ENCODE results near the gene SERGEF. TPM values are rescaled to one million over a fixed set of nuclear protein-coding genes. Genes with fewer than 3 reads are reported as not detected.

Gene SERGEF
- total RNA-seq, 2 donors from 2014 or later, result 26.7 to 42.1 TPM

DNA sequence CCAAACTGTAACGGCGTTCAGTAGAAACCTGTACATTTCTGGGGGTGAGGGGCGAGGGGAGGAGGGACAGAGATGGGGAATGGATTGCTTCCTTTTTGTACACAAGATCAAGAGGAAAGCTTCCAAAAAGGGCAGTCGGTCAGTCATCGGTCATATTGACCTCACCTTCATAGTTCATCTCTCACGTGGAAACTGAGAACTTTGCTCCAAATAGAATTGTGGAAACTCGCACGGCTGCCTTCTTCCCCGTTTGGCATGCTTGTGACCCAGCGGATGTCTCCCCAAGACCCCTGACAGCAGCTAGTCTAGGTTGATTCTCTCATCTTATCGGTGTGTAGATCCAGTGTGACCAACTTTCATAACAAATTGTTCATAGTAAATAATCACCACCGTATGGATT lies 230.7 kb downstream of the SERGEF start:
- Histone ChIP-seq H3K36me3 (ENCODE audit: control insufficient read depth, insufficient read depth, low read length) (no peaks in the 10 kb centered on the region), H3K4me1 (ENCODE audit: control insufficient read depth, insufficient read depth, low read length) (no peaks in the 10 kb centered on the region), H3K4me3 (ENCODE audit: low read length) (no peak overlapping the region), H3K9ac (ENCODE audit: extremely low read depth, low read length, poor library complexity, severe bottlenecking) (no peak overlapping the region), H3K9me3 (ENCODE audit: control insufficient read depth, low read length) (no peaks in the 10 kb centered on the region), H3K27me3 (ENCODE audit: control insufficient read depth, insufficient read depth, low read length, poor library complexity, severe bottlenecking) (no peaks in the 10 kb centered on the region), H3K27ac (ENCODE audit: low read depth, low read length) (no peak overlapping the region)
- no peaks in the 10 kb centered on the region for H3K9me3 Mint-ChIP-seq
- 88 to 94% methylated on average over 10 to 12 of the region's 12 CpGs for WGBS, 2 experiments (ENCODE audit: insufficient coverage in 1 of 2, insufficient read length in 1 of 2)
- no peaks in the 10 kb centered on the region for H3K27me3 Mint-ChIP-seq (ENCODE audit: insufficient read depth)
- no peak overlapping the region for H3K27ac Mint-ChIP-seq
- H3K4me1 Mint-ChIP-seq, result no peaks in the 10 kb centered on the region
- H3K4me3 Mint-ChIP-seq, result no peak overlapping the region
- no peak for TF ChIP-seq CTCF (conservative IDR thresholded peaks at IDR 0.05)
- no peaks in the 10 kb centered on the region for H3K36me3 Mint-ChIP-seq (ENCODE audit: low read depth)
- no peak for DNase-seq

DNA sequence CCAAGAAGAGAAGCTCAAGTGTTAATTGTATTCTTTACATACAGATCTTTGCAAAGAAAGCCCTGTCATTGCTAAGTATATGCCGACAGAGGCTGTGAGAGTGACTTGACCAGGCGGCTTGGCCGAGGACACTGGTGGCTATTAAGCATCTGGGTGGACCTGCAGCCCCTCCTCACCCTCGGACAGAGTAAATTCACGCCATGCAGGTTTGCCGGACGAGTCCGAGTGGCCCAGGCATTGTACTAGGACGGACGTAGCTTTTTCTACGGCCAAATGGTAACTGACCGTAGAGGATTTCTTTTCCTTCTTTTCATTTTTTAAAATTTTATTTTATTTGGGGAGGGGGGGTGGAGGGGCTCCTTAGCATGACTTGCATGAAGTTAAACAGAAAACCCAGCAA lies 231.2 kb downstream of the SERGEF start:
- H3K9ac ChIP-seq (ENCODE audit: extremely low read depth, low read length, poor library complexity, severe bottlenecking), result no peak overlapping the region
- no peaks in the 10 kb centered on the region for H3K9me3 Mint-ChIP-seq
- no peaks in the 10 kb centered on the region for H3K36me3 Mint-ChIP-seq (ENCODE audit: low read depth)
- H3K27me3 Mint-ChIP-seq (ENCODE audit: insufficient read depth), result no peaks in the 10 kb centered on the region
- no peaks in the 10 kb centered on the region for H3K36me3 ChIP-seq (ENCODE audit: control insufficient read depth, insufficient read depth, low read length)
- no peak for TF ChIP-seq CTCF (conservative IDR thresholded peaks at IDR 0.05)
- no peaks in the 10 kb centered on the region for H3K4me1 Mint-ChIP-seq
- WGBS, 2 experiments (ENCODE audit: insufficient coverage in 1 of 2, insufficient read length in 1 of 2), result 90 to 94% methylated on average over 4 to 10 of the region's 12 CpGs
- H3K27ac ChIP-seq (ENCODE audit: low read depth, low read length), result no peak overlapping the region
- H3K27ac Mint-ChIP-seq, result no peak overlapping the region
- DNase-seq, result no peak
- H3K9me3 ChIP-seq (ENCODE audit: control insufficient read depth, low read length), result no peaks in the 10 kb centered on the region
- no peaks in the 10 kb centered on the region for H3K4me1 ChIP-seq (ENCODE audit: control insufficient read depth, insufficient read depth, low read length)
- no peak overlapping the region for H3K4me3 Mint-ChIP-seq
- no peak overlapping the region for H3K4me3 ChIP-seq (ENCODE audit: low read length)
- H3K27me3 ChIP-seq (ENCODE audit: control insufficient read depth, insufficient read depth, low read length, poor library complexity, severe bottlenecking), result no peaks in the 10 kb centered on the region

GRCh38 chr11:17781221-17781620 lies 231.6 kb downstream of the SERGEF start:
- H3K27ac Mint-ChIP-seq, result no peak overlapping the region
- no peaks in the 10 kb centered on the region for H3K9me3 Mint-ChIP-seq
- no peaks in the 10 kb centered on the region for H3K36me3 ChIP-seq (ENCODE audit: control insufficient read depth, insufficient read depth, low read length)
- H3K4me3 ChIP-seq (ENCODE audit: low read length), result no peak overlapping the region
- no peaks in the 10 kb centered on the region for H3K9me3 ChIP-seq (ENCODE audit: control insufficient read depth, low read length)
- DNase-seq, result no peak
- H3K4me1 Mint-ChIP-seq, result no peaks in the 10 kb centered on the region
- no peaks in the 10 kb centered on the region for H3K27me3 Mint-ChIP-seq (ENCODE audit: insufficient read depth)
- WGBS, 2 experiments (ENCODE audit: insufficient coverage in 1 of 2, insufficient read length in 1 of 2), result 87 to 90% methylated on average over 7 to 12 of the region's 12 CpGs
- H3K9ac ChIP-seq (ENCODE audit: extremely low read depth, low read length, poor library complexity, severe bottlenecking), result no peak overlapping the region
- H3K4me3 Mint-ChIP-seq, result no peak overlapping the region
- no peak overlapping the region for H3K27ac ChIP-seq (ENCODE audit: low read depth, low read length)
- H3K4me1 ChIP-seq (ENCODE audit: control insufficient read depth, insufficient read depth, low read length), result no peaks in the 10 kb centered on the region
- TF ChIP-seq CTCF (conservative IDR thresholded peaks at IDR 0.05), result no peak
- no peaks in the 10 kb centered on the region for H3K27me3 ChIP-seq (ENCODE audit: control insufficient read depth, insufficient read depth, low read length, poor library complexity, severe bottlenecking)
- no peaks in the 10 kb centered on the region for H3K36me3 Mint-ChIP-seq (ENCODE audit: low read depth)
